Stimulated activated CD4-positive, alpha-beta T cell treated with anti-CD3 and anti-CD28 coated beads, Interleukin-2, amount 100 ng/mL, for 4 hours (primary cell): ENCODE measurements around the gene KRT34.
"Not testable (repeated sequence)": the region's sequence is repeated elsewhere in the genome, so short reads cannot be mapped to it uniquely, and the experiment has no call there.

Experiments
- DNase-seq: peaks from one replicate; pipeline ENCODE4 v3.0.0-alpha.2; 2020; ENCODE audit warnings: low read depth

The KRT34 gene

GRCh38 chr17:41404024-41404671, 22.0 kb upstream of the KRT34 start:
- peak; percentile 19 for DNase-seq

- DNase-seq: no peak
These were observed 21.4 kb upstream of the KRT34 start for GRCh38 chr17:41403404-41404023.

- no peak for DNase-seq
These were observed 20.1 kb upstream of the KRT34 start for GRCh38 chr17:41402161-41402560.

GRCh38 chr17:41396996-41397660, 15.0 kb upstream of the KRT34 start, which contains the start of gene KRT31:
Gene KRT31, minus strand, starts transcription at chr17:41397608. Its CDS starts 69 bp downstream, at chr17:41397539.
- DNase-seq: no peak

GRCh38 chr17:41396340-41396739, 14.2 kb upstream of the KRT34 start:
- DNase-seq: no peak

- no peak for DNase-seq
These were observed 13.5 kb upstream of the KRT34 start for GRCh38 chr17:41395611-41396010.

GRCh38 chr17:41395044-41395443, 12.9 kb upstream of the KRT34 start:
- not testable (repeated sequence) for DNase-seq

GRCh38 chr17:41394254-41394996, 12.3 kb upstream of the KRT34 start:
- DNase-seq: no peak

GRCh38 chr17:41393826-41394225, 11.7 kb upstream of the KRT34 start:
- no peak for DNase-seq

- DNase-seq: no peak
These were observed 11.2 kb upstream of the KRT34 start for GRCh38 chr17:41393294-41393693.

- DNase-seq: no peak
These were observed 10.2 kb upstream of the KRT34 start for GRCh38 chr17:41392278-41392677.

- no peak for DNase-seq
These were observed 9.4 kb upstream of the KRT34 start for GRCh38 chr17:41391535-41391934.

- no peak for DNase-seq
These were observed 8.4 kb upstream of the KRT34 start for GRCh38 chr17:41390411-41390938.

- DNase-seq: no peak
These were observed 5.6 kb upstream of the KRT34 start for GRCh38 chr17:41387670-41388069.

GRCh38 chr17:41386227-41386626, 4.1 kb upstream of the KRT34 start:
- no peak for DNase-seq

- no peak for DNase-seq
These were observed 1.6 kb upstream of the KRT34 start for GRCh38 chr17:41383690-41384089.

GRCh38 chr17:41382394-41382793, 288 bp upstream of the KRT34 start:
- DNase-seq: no peak

- not testable (repeated sequence) for DNase-seq
These were observed 2.0 kb downstream of the KRT34 start for GRCh38 chr17:41380091-41380490.

- DNase-seq: no peak
These were observed 4.6 kb downstream of the KRT34 start for GRCh38 chr17:41377546-41377945.

- no peak for DNase-seq
These were observed 12.4 kb downstream of the KRT34 start, which contains the start of gene KRT33B for GRCh38 chr17:41369713-41370112. Gene KRT33B, minus strand, starts transcription at chr17:41369813. Its CDS starts 63 bp downstream, at chr17:41369750.

GRCh38 chr17:41369023-41369422, 13.1 kb downstream of the KRT34 start:
- DNase-seq: no peak

GRCh38 chr17:41367426-41368075, 14.6 kb downstream of the KRT34 start:
- DNase-seq: no peak
